Subcutaneous adipose tissue (tissue), 4 donors: ENCODE data around the gene ADK. TPM values are rescaled to one million over a fixed set of nuclear protein-coding genes. Genes with fewer than 3 reads are reported as not detected.

Source experiments
- total RNA-seq, 4 donors: library from RNA; depleted of rRNA; stranded (reverse); fragments of >200 nt; gene quantifications; one replicate each; pipeline ENCODE4 v1.1.0, GENCODE V29; 2016
- TF ChIP-seq, protein P1 (sequence below): fragments of 450-650 bp; IDR thresholded peaks from one replicate; pipeline ENCODE4 v1.5.1; 2016; ENCODE audit warnings: low read depth, mild to moderate bottlenecking, control low read depth, antibody characterized with exemption, moderate library complexity

The ADK gene
- total RNA-seq, 4 donors from 2014 or later: 21.7 to 52.2 (median 38.8) TPM

- TF ChIP-seq, protein P1, sequence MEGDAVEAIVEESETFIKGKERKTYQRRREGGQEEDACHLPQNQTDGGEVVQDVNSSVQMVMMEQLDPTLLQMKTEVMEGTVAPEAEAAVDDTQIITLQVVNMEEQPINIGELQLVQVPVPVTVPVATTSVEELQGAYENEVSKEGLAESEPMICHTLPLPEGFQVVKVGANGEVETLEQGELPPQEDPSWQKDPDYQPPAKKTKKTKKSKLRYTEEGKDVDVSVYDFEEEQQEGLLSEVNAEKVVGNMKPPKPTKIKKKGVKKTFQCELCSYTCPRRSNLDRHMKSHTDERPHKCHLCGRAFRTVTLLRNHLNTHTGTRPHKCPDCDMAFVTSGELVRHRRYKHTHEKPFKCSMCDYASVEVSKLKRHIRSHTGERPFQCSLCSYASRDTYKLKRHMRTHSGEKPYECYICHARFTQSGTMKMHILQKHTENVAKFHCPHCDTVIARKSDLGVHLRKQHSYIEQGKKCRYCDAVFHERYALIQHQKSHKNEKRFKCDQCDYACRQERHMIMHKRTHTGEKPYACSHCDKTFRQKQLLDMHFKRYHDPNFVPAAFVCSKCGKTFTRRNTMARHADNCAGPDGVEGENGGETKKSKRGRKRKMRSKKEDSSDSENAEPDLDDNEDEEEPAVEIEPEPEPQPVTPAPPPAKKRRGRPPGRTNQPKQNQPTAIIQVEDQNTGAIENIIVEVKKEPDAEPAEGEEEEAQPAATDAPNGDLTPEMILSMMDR: no peak
Observed at GRCh38 chr10:74424565-74424964, 273.5 kb downstream of the ADK start.

- TF ChIP-seq, protein P1: no peak
Observed at GRCh38 chr10:74425456-74426001, 274.5 kb downstream of the ADK start.

DNA sequence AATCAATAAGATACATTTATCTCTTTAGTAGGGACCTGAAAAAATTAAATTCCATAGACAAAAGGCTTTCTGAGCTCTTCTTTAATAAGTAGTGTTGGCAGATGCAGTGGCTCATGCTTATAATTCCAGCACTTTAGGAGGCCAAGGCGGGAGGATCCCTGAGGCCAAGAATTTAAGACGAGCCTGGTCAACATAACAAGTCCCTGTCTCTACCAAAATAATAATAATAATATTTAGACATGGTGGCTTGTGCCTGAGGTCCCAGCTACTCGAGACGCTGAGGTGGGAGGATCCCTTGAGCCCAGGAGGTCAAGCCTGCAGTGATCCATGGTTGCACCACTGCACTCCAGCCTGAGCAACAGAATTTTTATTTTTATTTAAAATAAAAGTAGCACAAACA, 280.8 kb downstream of the ADK start:
- TF ChIP-seq, protein P1: no peak

DNA sequence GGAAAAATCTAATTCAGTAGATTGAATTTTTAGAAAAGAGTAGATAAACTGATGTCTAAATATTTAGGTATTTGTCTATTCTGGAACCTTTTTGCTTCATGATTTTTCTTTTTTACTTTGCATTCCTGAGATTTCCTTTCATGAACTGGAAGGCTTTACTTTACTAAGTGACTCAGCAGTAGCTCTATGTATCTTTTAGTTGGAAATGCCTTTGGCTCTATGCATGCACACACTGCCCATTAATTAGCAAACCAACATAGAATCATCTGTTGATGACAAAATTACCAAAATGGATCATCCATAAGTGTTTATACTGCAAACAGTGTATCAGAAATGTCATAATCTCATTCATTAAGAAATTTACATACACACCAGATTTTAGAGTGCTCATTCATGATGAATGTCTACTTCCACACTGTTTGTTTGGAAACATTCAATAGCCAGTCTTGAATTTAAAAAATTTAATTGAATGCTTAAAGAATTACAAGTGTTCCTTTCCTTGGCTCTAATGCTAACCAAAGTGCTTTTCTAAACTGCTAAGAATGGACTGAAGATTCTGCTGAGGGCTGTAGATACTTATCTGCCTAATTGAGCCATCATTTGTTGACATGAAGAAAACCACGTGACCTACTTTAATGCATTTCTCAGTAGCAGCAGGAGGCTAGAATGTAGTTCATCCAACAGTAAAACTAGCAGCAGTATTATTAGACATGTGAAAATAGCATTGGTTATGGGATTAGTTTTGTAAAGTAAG, 282.0 kb downstream of the ADK start:
- TF ChIP-seq, protein P1: no peak

- TF ChIP-seq, protein P1: no peak
Observed at GRCh38 chr10:74433595-74433956, 282.6 kb downstream of the ADK start.

DNA sequence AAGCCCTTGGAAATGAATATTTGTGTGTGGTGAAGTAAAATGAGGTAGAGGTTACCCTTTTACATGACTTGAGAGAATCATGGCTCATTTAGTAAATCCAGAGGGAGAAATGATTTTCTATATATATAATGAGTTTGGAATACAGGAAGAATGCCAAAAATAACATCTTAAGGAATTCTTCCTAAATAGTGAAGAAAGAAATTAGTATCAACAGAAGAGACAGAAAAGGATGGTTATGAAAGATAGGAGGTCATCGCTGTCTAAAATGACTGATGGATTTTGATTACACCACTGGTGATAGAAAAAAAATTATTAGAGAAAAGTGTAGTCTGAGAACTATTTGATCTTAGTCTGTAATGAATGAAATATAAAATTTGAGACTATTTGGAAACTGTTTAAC, 283.0 kb downstream of the ADK start:
- TF ChIP-seq, protein P1: no peak

- TF ChIP-seq, protein P1: no peak
Observed at GRCh38 chr10:74434547-74434946, 283.5 kb downstream of the ADK start.
